Measurements from ENCODE around the gene RPL37.
"Not testable (repeated sequence)": the region's sequence is repeated elsewhere in the genome, so short reads cannot be mapped to it uniquely, and the experiment has no call there.

Gene RPL37

GRCh38 chr5:40788941-40789340 lies 46.1 kb downstream of the RPL37 start:
- H3K4me3 ChIP-seq (ENCODE audit: low read length); H3K9ac ChIP-seq (ENCODE audit: low read length); H3K9me3 ChIP-seq (ENCODE audit: control insufficient read depth, low read length); H3K27me3 ChIP-seq (ENCODE audit: control insufficient read depth, insufficient read depth, low read length); H3K36me3 ChIP-seq (ENCODE audit: control insufficient read depth, insufficient read depth, low read length): not testable (repeated sequence)
- peaks cover 29% of the 10 kb centered on the region for H3K4me1 ChIP-seq (ENCODE audit: control insufficient read depth, insufficient read depth, low read length)

GRCh38 chr5:40787986-40788385 lies 47.0 kb downstream of the RPL37 start:
- Histone ChIP-seq H3K4me3 (ENCODE audit: low read length) (no peak overlapping the region), H3K9ac (ENCODE audit: low read length) (no peak overlapping the region), H3K4me1 (ENCODE audit: control insufficient read depth, insufficient read depth, low read length) (peaks cover 33% of the 10 kb centered on the region), H3K27me3 (ENCODE audit: control insufficient read depth, insufficient read depth, low read length) (no peaks in the 10 kb centered on the region), H3K36me3 (ENCODE audit: control insufficient read depth, insufficient read depth, low read length) (no peaks in the 10 kb centered on the region), H3K9me3 (ENCODE audit: control insufficient read depth, low read length) (no peaks in the 10 kb centered on the region)

- H3K4me1 ChIP-seq (ENCODE audit: control insufficient read depth, insufficient read depth, low read length), result peaks cover 33% of the 10 kb centered on the region
- not testable (repeated sequence) for H3K27me3 ChIP-seq (ENCODE audit: control insufficient read depth, insufficient read depth, low read length); H3K4me3 ChIP-seq (ENCODE audit: low read length); H3K9ac ChIP-seq (ENCODE audit: low read length); H3K9me3 ChIP-seq (ENCODE audit: control insufficient read depth, low read length); H3K36me3 ChIP-seq (ENCODE audit: control insufficient read depth, insufficient read depth, low read length)
Observed at GRCh38 chr5:40786664-40787063, 48.4 kb downstream of the RPL37 start.

- Histone ChIP-seq H3K4me1 (ENCODE audit: control insufficient read depth, insufficient read depth, low read length) (peaks cover 29% of the 10 kb centered on the region), H3K36me3 (ENCODE audit: control insufficient read depth, insufficient read depth, low read length) (no peaks in the 10 kb centered on the region), H3K27me3 (ENCODE audit: control insufficient read depth, insufficient read depth, low read length) (no peaks in the 10 kb centered on the region), H3K4me3 (ENCODE audit: low read length) (no peak overlapping the region), H3K9me3 (ENCODE audit: control insufficient read depth, low read length) (no peaks in the 10 kb centered on the region), H3K9ac (ENCODE audit: low read length) (no peak overlapping the region)
Observed at GRCh38 chr5:40784916-40785315, 50.1 kb downstream of the RPL37 start.

GRCh38 chr5:40784027-40784653 lies 50.9 kb downstream of the RPL37 start:
- Histone ChIP-seq H3K4me3 (ENCODE audit: low read length) (no peak overlapping the region), H3K36me3 (ENCODE audit: control insufficient read depth, insufficient read depth, low read length) (no peaks in the 10 kb centered on the region), H3K4me1 (ENCODE audit: control insufficient read depth, insufficient read depth, low read length) (peaks cover 29% of the 10 kb centered on the region), H3K27me3 (ENCODE audit: control insufficient read depth, insufficient read depth, low read length) (no peaks in the 10 kb centered on the region), H3K9ac (ENCODE audit: low read length) (no peak overlapping the region), H3K9me3 (ENCODE audit: control insufficient read depth, low read length) (no peaks in the 10 kb centered on the region)

GRCh38 chr5:40781843-40782409 lies 53.1 kb downstream of the RPL37 start:
- Histone ChIP-seq H3K27me3 (ENCODE audit: control insufficient read depth, insufficient read depth, low read length) (no peaks in the 10 kb centered on the region), H3K4me1 (ENCODE audit: control insufficient read depth, insufficient read depth, low read length) (peaks cover 25% of the 10 kb centered on the region), H3K9me3 (ENCODE audit: control insufficient read depth, low read length) (no peaks in the 10 kb centered on the region), H3K9ac (ENCODE audit: low read length) (no peak overlapping the region), H3K4me3 (ENCODE audit: low read length) (no peak overlapping the region), H3K36me3 (ENCODE audit: control insufficient read depth, insufficient read depth, low read length) (no peaks in the 10 kb centered on the region)

- Histone ChIP-seq H3K27me3 (ENCODE audit: control insufficient read depth, insufficient read depth, low read length) (no peaks in the 10 kb centered on the region), H3K36me3 (ENCODE audit: control insufficient read depth, insufficient read depth, low read length) (no peaks in the 10 kb centered on the region), H3K4me1 (ENCODE audit: control insufficient read depth, insufficient read depth, low read length) (peaks cover 35% of the 10 kb centered on the region), H3K4me3 (ENCODE audit: low read length) (no peak overlapping the region), H3K9ac (ENCODE audit: low read length) (no peak overlapping the region), H3K9me3 (ENCODE audit: control insufficient read depth, low read length) (no peaks in the 10 kb centered on the region)
Observed at GRCh38 chr5:40780858-40781257, 54.2 kb downstream of the RPL37 start.

GRCh38 chr5:40780199-40780598 lies 54.8 kb downstream of the RPL37 start:
- no peaks in the 10 kb centered on the region for H3K36me3 ChIP-seq (ENCODE audit: control insufficient read depth, insufficient read depth, low read length)
- H3K9me3 ChIP-seq (ENCODE audit: control insufficient read depth, low read length), result no peaks in the 10 kb centered on the region
- H3K4me1 ChIP-seq (ENCODE audit: control insufficient read depth, insufficient read depth, low read length), result peaks cover 42% of the 10 kb centered on the region

GRCh38 chr5:40779561-40779960 lies 55.5 kb downstream of the RPL37 start:
- Histone ChIP-seq H3K36me3 (ENCODE audit: control insufficient read depth, insufficient read depth, low read length) (no peaks in the 10 kb centered on the region), H3K9me3 (ENCODE audit: control insufficient read depth, low read length) (no peaks in the 10 kb centered on the region), H3K9ac (ENCODE audit: low read length) (no peak overlapping the region), H3K4me3 (ENCODE audit: low read length) (no peak overlapping the region), H3K4me1 (ENCODE audit: control insufficient read depth, insufficient read depth, low read length) (peaks cover 44% of the 10 kb centered on the region), H3K27me3 (ENCODE audit: control insufficient read depth, insufficient read depth, low read length) (no peaks in the 10 kb centered on the region)

More at GRCh38 chr5:40780199-40780598, 54.8 kb downstream of the RPL37 start:
- Histone ChIP-seq H3K27me3 (ENCODE audit: control insufficient read depth, insufficient read depth, low read length) (no peaks in the 10 kb centered on the region), H3K9ac (ENCODE audit: low read length) (no peak overlapping the region), H3K4me3 (ENCODE audit: low read length) (no peak overlapping the region)

GRCh38 chr5:40778133-40778532 lies 56.9 kb downstream of the RPL37 start:
- Histone ChIP-seq H3K4me1 (ENCODE audit: control insufficient read depth, insufficient read depth, low read length) (peaks cover 32% of the 10 kb centered on the region), H3K9me3 (ENCODE audit: control insufficient read depth, low read length) (no peaks in the 10 kb centered on the region), H3K9ac (ENCODE audit: low read length) (no peak overlapping the region), H3K27me3 (ENCODE audit: control insufficient read depth, insufficient read depth, low read length) (no peaks in the 10 kb centered on the region), H3K36me3 (ENCODE audit: control insufficient read depth, insufficient read depth, low read length) (peaks cover 6% of the 10 kb centered on the region), H3K4me3 (ENCODE audit: low read length) (no peak overlapping the region)

- Histone ChIP-seq H3K9me3 (ENCODE audit: control insufficient read depth, low read length) (no peaks in the 10 kb centered on the region), H3K9ac (ENCODE audit: low read length) (no peak overlapping the region), H3K36me3 (ENCODE audit: control insufficient read depth, insufficient read depth, low read length) (peaks cover 6% of the 10 kb centered on the region), H3K27me3 (ENCODE audit: control insufficient read depth, insufficient read depth, low read length) (no peaks in the 10 kb centered on the region), H3K4me3 (ENCODE audit: low read length) (no peak overlapping the region), H3K4me1 (ENCODE audit: control insufficient read depth, insufficient read depth, low read length) (peaks cover 27% of the 10 kb centered on the region)
Observed at GRCh38 chr5:40776658-40776977, 58.4 kb downstream of the RPL37 start.

- no peaks in the 10 kb centered on the region for H3K9me3 ChIP-seq (ENCODE audit: control insufficient read depth, low read length)
- peaks cover 21% of the 10 kb centered on the region for H3K4me1 ChIP-seq (ENCODE audit: control insufficient read depth, insufficient read depth, low read length)
- H3K27me3 ChIP-seq (ENCODE audit: control insufficient read depth, insufficient read depth, low read length), result no peaks in the 10 kb centered on the region
- H3K36me3 ChIP-seq (ENCODE audit: control insufficient read depth, insufficient read depth, low read length), result peaks cover 6% of the 10 kb centered on the region
- peak overlapping the region; percentile 25 for H3K9ac ChIP-seq (ENCODE audit: low read length)
- no peak overlapping the region for H3K4me3 ChIP-seq (ENCODE audit: low read length)
Observed at GRCh38 chr5:40775846-40776657, 59.0 kb downstream of the RPL37 start.

Data from mucosa of stomach (tissue), 1 donor.